Measurements from ENCODE around the gene RAB33A.
"Not testable (repeated sequence)": the region's sequence is repeated elsewhere in the genome, so short reads cannot be mapped to it uniquely, and the experiment has no call there.

Gene RAB33A

DNA sequence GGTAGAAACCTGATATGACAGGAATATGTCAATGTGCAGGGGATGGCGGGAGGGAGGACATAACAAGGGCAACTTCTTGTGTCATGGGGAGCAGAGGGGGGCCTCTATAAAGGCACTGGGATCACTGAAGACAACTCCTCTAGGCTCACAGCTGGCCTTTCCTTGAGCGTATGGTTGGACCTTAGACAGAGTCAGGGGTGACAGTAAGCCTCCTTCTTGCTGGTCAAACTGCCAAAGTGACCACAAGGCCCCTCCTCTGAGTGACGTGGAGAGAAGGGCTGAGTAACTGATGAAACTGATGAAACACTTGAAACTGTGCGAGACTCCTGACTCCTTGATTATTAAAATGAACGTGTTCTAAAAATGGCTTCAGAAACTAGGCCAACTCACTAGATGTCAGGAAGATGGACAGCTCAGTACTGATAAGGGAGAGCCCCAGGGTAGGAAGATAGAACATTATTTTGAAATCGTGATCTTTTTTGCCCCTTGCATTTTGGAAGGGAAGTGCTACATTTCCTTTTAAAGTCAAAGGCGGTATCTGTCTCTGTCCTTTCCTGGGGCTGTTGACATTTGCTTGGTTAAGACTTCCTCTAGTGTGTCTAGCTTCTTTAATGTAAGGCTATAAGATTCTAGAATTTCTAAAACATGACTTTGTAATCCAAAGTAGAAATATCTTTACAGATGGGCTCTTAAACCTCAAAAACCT is 1.6 kb downstream of the RAB33A start:
- DNase-seq: no peak

GRCh38 chrX:130174045-130174704 is 2.4 kb downstream of the RAB33A start:
- no peak for DNase-seq

GRCh38 chrX:130174937-130175336 is 3.2 kb downstream of the RAB33A start:
- DNase-seq: no peak

GRCh38 chrX:130176354-130176776 is 4.6 kb downstream of the RAB33A start:
- DNase-seq: no peak

GRCh38 chrX:130176942-130177341 is 5.2 kb downstream of the RAB33A start:
- DNase-seq: no peak

- no peak for DNase-seq
Measured at GRCh38 chrX:130179170-130179569, 7.4 kb downstream of the RAB33A start.

DNA sequence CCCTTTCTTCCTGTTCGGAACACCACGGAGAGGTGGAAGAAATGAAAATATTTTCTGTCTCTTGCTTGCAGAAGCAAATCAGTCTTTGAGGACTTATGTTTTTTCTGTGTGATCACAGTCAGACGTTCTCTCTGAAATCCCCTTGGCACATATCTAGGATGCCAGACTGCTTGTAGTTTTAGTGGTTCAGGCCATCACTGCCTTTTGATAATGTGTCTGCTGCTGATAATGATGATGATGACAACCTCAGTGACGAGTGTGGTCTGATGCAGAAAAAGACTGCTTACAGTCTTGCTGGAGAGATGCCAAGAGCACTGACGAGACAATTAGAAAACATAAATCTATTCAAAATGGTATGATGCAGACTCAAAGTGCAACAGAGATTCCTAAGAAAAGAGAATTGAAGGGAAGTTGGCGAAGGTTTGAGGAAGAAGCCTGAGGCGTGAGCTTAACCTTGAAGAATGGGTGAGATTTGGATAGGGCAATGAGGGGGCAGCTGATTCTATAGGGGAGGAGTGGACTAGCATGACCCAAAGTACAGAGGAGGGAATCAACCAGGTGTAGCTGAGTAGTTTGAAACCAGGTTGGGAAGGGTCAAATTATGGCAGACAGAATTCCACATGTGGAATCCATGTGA is 7.9 kb downstream of the RAB33A start:
- DNase-seq: no peak

GRCh38 chrX:130184168-130184567 is 12.4 kb downstream of the RAB33A start:
- DNase-seq: no peak

GRCh38 chrX:130184857-130185256 is 13.1 kb downstream of the RAB33A start:
- no peak for DNase-seq

GRCh38 chrX:130186651-130187050 is 14.9 kb downstream of the RAB33A start:
- DNase-seq: no peak

GRCh38 chrX:130190801-130191200 is 19.0 kb downstream of the RAB33A start:
- no peak for DNase-seq

- no peak for DNase-seq
Measured at GRCh38 chrX:130196466-130196865, 24.7 kb downstream of the RAB33A start.

DNA sequence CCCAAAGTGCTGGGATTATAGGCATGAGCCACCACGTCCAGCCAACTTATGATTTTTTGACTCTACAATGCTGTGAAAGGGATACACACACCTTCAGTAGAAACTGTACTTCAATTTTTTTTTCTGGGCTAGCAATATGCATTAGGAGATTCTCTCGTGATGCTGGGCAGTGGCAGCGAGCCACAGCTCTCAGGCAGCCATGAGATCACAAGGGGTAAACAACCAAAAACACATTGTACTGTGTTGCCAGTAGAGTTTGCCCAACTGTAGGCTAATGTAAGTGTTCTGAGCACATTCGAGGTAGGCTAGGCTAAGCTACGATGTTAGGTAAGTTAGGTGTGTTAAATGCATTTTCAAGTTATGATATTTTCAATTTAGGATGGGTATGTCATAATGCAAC is 25.7 kb downstream of the RAB33A start:
- DNase-seq: no peak

DNA sequence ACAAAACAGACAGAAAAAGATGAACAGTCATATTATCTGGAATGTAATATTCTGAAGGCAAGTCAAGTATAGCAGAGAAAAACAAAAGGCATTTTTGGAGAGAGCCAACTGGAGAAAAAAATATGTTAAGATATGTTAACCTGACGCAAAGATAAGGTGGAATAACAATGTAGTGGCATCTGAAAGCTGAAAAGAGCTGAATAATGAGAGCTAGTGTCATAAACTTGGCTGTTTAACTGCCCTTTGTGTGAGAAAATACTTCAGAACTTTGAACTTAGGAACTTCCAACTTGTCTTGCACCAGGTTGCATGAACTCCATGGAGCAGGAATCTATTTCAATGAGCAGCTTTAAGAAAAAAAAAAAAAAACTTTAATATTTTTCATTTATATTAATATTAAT is 32.9 kb downstream of the RAB33A start:
- DNase-seq: no peak

GRCh38 chrX:130211415-130212186 is 39.8 kb downstream of the RAB33A start:
- no peak for DNase-seq

- DNase-seq: no peak
Measured at GRCh38 chrX:130212371-130212770, 40.6 kb downstream of the RAB33A start.

GRCh38 chrX:130213376-130213775 is 41.6 kb downstream of the RAB33A start:
- DNase-seq: no peak

- no peak for DNase-seq
Measured at GRCh38 chrX:130216320-130216719, 44.6 kb downstream of the RAB33A start.

DNA sequence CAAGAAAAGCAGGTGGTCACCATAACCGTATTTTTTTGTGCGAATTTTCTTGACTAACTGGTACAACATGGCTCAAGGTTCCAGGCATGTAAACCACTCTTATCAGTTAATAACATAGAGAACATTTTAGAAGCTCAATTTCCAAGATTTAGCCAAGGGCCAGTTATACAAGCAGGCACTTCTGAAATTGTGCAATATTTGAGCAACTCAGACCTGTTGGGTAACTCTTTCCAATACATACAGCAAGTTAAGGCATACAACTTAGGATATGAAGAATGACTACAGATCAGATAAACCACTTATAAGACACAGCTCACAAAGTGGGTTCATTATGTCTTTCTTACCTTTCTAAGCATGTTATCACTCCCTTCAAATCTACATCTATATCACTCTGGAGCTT is 53.0 kb downstream of the RAB33A start:
- no peak for DNase-seq

GRCh38 chrX:130228871-130229270 is 57.1 kb downstream of the RAB33A start:
- DNase-seq: no peak

- not testable (repeated sequence) for DNase-seq
Measured at GRCh38 chrX:130231184-130231583, 59.4 kb downstream of the RAB33A start.
